Measurements from ENCODE around the gene ZBTB7B.

GRCh38 chr1:154964359-154964758, 38.2 kb upstream of the ZBTB7B start:
- TF ChIP-seq CTCF (IDR thresholded peaks at IDR 0.05) (no peak), POLR2A (IDR thresholded peaks at IDR 0.05; ENCODE audit: low read length) (no peak), CHD4 (IDR thresholded peaks at IDR 0.05; ENCODE audit: borderline replicate concordance) (no peak), SREBF2 (IDR thresholded peaks at IDR 0.05) (no peak), ESRRA (IDR thresholded peaks at IDR 0.05; ENCODE audit: borderline replicate concordance, low read length) (no peak), FOSB (CRISPR knock-in tag; IDR thresholded peaks at IDR 0.05) (no peak), PBX3 (IDR thresholded peaks at IDR 0.05) (no peak), HOXA7 (CRISPR knock-in tag; IDR thresholded peaks at IDR 0.05) (no peak), USF2 (IDR thresholded peaks at IDR 0.05) (no peak), FOXS1 (CRISPR knock-in tag; IDR thresholded peaks at IDR 0.05) (no peak), KDM5A (IDR thresholded peaks at IDR 0.05) (no peak)

All from A549 (cell line).